Measurements from ENCODE around the gene KIR3DL3.
"Not testable (repeated sequence)": the region's sequence is repeated elsewhere in the genome, so short reads cannot be mapped to it uniquely, and the experiment has no call there.

KIR3DL3 gene

GRCh38 chr19:54738306-54738705, 14.1 kb downstream of the KIR3DL3 start, which contains the start of gene KIR2DL3:
KIR2DL3 (plus strand) TSS chr19:54738513; CDS start chr19:54738546, 33 bp downstream.
- FAIRE-seq, result not testable (repeated sequence)

- no peak for FAIRE-seq
Measured at GRCh38 chr19:54738715-54739114, 14.5 kb downstream of the KIR3DL3 start.

DNA sequence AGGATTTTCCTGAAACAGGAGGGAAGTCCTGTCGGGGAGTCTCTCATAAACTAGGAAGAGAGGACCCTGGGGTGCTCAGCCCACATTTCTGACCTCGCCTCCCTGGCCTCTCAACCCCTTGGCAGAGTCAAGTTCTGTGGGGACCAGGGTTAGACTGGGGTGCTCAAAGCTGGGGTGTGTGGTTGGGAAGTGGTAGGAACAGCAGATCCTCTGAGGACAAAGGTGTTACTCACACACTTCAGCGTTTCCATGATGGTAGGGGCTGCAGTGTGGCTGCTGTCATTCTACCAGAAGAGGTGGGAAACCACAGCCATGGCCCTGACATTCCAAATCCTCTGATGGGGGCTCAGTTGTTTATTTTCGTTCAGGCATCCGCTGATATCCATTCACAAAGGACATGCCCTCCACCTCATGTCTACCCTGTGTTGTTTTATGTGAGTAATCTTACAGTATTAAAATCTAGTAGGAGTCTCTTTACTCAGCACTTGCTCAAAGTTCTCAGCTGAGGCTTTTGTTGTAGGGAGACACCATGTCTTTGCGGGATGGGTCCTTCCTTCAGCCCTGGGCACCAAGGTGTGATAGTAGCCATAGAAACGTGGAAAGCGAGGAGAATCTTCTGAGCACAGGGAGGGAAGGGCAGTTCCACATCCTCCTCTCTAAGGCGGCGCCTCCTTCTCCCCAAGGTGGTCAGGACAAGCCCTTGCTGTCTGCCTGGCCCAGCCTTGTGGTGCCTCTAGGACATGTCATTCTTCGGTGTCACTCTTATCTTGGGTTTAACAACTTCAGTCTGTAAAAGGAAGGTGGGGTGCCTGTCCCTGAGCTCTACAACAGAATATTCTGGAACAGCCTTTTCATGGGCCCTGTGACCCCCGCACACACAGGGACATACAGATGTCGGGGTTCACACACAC, 15.6 kb downstream of the KIR3DL3 start:
- FAIRE-seq, result no peak

GRCh38 chr19:54741950-54742349, 17.7 kb downstream of the KIR3DL3 start:
- not testable (repeated sequence) for FAIRE-seq

- FAIRE-seq, result not testable (repeated sequence)
Measured at GRCh38 chr19:54744080-54744479, 19.8 kb downstream of the KIR3DL3 start.

GRCh38 chr19:54747614-54748322, 23.5 kb downstream of the KIR3DL3 start:
- not testable (repeated sequence) for FAIRE-seq

- not testable (repeated sequence) for FAIRE-seq
Measured at GRCh38 chr19:54750276-54750675, 26.0 kb downstream of the KIR3DL3 start.

GRCh38 chr19:54756204-54757110, 32.2 kb downstream of the KIR3DL3 start:
- FAIRE-seq, result not testable (repeated sequence)

DNA sequence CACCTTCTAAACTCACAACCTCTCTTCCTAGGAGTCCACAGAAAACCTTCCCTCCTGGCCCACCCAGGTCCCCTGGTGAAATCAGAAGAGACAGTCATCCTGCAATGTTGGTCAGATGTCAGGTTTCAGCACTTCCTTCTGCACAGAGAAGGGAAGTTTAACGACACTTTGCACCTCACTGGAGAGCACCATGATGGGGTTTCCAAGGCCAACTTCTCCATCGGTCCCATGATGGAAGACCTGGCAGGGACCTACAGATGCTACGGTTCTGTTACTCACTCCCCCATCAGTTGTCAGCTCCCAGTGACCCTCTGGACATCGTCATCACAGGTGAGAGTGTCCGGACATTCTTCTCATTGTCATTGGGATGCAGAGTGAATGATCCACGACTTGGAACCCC, 34.3 kb downstream of the KIR3DL3 start:
- FAIRE-seq, result not testable (repeated sequence)

GRCh38 chr19:54764219-54764618, 40.0 kb downstream of the KIR3DL3 start:
- not testable (repeated sequence) for FAIRE-seq

- not testable (repeated sequence) for FAIRE-seq
Measured at GRCh38 chr19:54766464-54766863, 42.2 kb downstream of the KIR3DL3 start.

DNA sequence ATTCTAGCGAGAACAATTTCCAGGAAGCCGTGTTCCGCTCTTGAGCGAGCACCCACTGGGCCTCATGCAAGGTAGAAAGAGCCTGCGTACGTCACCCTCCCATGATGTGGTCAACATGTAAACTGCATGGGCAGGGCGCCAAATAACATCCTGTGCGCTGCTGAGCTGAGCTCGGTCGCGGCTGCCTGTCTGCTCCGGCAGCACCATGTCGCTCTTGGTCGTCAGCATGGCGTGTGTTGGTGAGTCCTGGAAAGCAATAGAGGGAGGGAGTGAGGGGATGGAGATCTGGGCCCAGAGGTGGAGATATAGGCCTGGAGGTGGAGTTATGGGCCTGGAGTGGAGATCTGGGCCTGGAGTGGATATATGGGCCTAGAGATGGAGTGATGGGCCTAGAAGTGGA, 45.4 kb downstream of the KIR3DL3 start, which contains the start of gene KIR2DL1:
TSS of gene KIR2DL1 (plus strand) at position 148 of the 400 bp plus-strand sequence. CDS start at position 206, 58 bp downstream.
- FAIRE-seq, result not testable (repeated sequence)

DNA sequence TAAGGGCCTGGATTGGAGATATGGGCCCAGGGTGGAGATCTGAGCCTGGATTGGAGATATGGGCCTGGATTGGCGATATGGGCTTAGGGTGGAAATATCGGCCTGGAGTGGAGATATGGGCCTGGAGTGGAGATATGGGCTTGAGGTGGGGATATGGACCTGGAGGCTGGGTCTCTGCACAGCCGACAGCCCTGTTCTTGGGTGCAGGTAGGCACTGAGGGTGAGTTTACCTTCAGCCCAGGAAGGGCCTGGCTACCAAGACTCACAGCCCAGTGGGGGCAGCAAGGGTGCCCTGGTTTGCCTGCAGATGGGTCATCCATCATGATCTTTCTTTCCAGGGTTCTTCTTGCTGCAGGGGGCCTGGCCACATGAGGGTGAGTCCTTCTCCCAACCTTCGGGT, 46.3 kb downstream of the KIR3DL3 start:
- FAIRE-seq, result not testable (repeated sequence)

- FAIRE-seq, result not testable (repeated sequence)
Measured at GRCh38 chr19:54771018-54771960, 47.0 kb downstream of the KIR3DL3 start.

GRCh38 chr19:54772666-54773065, 48.4 kb downstream of the KIR3DL3 start:
- FAIRE-seq, result not testable (repeated sequence)

DNA sequence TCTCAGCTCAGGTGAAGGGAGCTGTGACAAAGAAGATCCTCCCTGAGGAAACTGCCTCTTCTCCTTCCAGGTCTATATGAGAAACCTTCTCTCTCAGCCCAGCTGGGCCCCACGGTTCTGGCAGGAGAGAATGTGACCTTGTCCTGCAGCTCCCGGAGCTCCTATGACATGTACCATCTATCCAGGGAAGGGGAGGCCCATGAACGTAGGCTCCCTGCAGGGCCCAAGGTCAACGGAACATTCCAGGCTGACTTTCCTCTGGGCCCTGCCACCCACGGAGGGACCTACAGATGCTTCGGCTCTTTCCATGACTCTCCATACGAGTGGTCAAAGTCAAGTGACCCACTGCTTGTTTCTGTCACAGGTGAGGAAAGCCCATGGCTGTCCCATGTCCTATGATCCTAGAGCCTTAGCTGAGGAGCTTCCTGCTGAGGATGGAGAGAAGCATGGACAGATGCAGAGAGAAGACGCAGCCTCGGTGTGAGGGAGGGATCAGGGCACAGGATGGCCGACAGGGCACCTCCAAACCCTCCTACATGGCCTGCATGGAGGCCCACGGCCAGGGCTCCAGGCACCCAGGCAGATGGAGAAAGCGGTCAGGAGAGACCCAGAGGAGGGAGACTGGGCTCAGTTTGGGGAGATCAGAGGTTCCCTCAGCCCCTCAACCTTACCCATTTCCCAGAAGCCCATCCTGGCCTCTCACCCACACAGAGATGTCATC, 51.0 kb downstream of the KIR3DL3 start:
- FAIRE-seq, result not testable (repeated sequence)

DNA sequence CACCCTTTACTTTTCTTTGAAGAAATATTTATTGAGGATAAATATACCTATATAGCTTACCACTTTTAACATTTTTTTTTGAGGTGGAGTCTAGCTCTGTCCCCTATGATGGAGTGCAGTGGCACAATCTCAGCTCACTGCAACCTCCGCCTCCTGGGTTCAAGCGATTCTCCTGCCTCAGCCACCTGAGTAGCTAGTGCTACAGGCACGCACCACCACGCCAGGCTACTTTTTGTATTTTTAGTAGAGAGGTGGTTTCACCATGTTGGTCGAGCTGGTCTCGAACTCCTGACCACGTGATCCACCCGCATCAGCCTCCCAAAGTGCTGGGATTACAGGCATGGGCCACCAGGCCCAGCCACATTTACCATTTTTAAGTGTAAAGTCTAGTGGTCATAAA, 51.6 kb downstream of the KIR3DL3 start:
- FAIRE-seq, result not testable (repeated sequence)

GRCh38 chr19:54777851-54778250, 53.6 kb downstream of the KIR3DL3 start:
- FAIRE-seq, result not testable (repeated sequence)

GRCh38 chr19:54778896-54779295, 54.7 kb downstream of the KIR3DL3 start:
- not testable (repeated sequence) for FAIRE-seq

GRCh38 chr19:54782916-54783315, 58.7 kb downstream of the KIR3DL3 start:
- not testable (repeated sequence) for FAIRE-seq
